GM19240 (cell line): Measurements from ENCODE around the gene CCDC88C.
"Not testable (repeated sequence)": the region's sequence is repeated elsewhere in the genome, so short reads cannot be mapped to it uniquely, and the experiment has no call there.

ENCODE experiments used
- DNase-seq: peaks from one replicate; pipeline ENCODE4 v3.0.0; 2011; ENCODE audit warnings: low spot score; ENCODE audit not compliant: insufficient read length

The CCDC88C gene

DNA sequence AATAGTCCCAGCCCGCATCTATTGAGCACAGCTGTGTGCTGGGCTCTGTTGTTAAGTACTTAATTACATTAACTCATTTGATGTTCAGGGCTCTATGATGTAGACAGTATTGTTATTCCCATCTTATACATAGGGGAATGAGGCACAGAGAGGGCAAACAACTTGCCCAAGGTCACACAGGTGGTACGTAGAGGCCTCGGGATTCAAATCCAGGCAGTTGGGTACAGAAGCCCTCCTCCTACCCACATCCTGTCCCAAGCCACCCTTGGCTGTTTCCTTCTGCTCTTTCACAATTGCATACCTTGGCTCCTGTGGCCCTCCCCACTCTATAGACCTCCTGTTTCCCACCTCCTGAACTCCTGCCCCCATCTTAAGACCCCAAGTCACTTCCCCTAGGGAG lies 163.2 kb downstream of the CCDC88C start:
- DNase-seq, result no peak

DNA sequence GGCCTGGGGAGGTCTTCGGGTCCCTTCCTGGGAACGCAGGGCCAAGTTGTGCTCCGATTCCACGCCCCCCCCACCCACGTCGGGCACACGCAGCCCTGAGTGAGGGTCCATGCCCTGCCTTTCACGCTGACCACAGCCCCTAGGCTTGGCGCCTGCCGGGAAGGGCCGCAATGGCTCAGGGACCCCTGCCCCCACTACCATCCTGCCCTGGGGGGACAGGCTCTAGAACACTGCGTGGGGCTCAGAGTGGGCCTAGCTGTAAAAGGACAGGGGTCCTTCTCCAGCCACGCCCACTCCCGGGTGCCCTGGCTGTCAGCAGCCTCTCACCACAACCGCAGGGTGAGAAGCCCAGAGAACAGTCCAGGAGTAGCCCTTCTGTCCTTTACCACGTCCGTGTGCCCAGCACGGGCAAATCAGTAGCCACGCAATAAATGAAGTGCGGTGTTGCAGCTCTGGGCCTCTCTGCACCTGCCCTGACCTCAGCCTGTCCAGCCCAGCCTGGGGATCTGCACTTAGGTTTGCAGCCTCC lies 163.8 kb downstream of the CCDC88C start:
- no peak for DNase-seq

DNA sequence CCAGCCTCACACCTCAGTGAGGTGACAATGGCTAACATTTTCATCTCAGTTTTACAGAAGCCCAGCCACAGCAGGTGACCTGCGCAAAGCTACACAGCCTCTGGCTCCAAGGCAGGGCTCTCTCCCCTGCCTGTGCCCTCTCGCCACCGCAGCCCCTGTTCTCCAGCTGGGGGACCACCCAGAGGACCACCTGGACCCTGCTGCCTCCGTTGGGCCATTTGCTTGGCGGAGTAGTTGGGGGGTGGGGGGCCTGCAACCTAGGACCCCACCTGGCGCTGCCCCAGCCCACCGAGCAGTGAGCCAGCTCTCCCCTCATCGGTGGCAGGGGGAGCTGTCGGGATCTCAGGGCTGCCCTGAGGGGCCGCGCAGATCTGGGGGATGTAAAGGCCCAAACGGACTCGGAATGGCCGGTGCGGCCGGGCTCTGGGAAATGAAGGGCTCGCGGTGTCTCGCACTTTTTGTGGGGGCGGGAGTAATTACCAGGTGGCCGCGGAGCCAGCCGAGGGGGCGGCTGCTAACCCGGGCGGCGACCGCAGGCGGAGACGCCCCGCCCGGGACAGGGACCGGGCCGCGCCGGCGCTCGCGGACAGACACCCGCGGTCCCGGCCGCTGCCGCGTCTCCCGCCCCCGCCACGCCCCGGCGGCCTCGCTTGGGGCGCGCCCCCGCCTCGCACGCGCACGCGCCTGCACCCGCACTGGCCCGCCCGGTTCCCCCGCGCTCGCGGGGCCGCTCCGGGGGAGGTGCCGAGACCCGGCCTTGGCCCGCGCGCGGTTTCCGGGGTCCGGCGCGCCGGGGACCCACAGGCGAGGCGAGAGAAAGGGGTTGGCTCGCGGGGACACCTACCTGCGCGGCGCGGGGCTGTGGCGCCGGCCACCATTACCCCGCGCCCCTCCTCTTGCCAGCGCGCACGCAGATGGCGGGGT lies 164.5 kb downstream of the CCDC88C start:
- no peak for DNase-seq

DNA sequence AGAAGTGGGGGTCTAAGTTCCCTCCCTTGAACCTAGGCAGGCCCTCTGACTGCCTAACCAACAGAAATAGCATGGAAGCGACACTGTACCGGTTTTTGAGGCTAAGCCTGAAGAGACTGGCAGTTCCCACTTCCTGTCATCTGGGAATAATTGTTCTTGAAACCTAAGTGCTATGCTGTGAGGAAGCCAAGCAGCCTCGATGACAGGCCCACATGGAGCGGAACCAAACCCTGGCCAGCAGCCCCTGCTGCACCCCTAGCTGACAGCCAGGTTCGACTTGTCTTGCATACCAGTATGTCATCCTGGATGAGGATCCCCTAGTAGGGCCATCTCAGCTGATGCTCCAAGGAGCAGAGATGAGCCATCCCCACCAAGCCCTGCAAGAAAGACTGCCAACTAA lies 166.7 kb downstream of the CCDC88C start:
- no peak for DNase-seq

DNA sequence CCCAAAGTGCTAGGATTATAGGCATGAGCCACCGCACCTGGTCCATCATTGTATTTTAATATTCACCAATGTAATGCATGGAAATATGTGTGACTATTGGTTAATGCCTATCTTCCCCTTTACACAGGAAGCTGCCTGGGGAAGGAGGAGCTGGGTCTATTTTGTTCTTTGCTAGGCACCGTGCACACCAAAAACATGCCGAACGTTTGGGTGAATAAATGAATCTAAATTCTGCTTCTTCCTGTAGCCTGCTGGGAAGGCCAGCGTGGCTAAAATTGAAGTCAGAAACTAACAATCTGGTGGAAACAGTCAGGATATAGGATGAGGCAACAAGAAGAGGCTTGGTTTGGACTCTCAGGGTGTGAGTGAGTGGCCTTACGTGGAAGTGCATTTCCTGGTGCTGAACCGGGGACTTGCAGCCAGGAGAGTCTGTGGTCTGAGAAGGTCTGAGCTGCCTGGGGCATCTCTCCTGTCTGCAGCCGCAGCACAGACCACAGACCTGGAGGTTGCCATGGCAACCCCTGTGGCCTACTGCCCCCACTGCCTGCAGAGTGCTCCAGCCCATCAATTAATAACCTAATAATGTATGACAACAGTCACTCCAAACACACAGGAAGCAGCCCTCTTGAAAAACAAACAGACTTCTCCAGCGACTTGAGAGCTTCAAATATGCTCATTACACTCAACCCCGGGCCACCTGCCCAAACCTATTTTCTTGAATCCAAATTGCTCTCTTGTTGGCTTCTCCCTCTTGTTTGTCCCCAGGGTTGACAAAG lies 167.6 kb downstream of the CCDC88C start:
- DNase-seq, result peak; percentile 86

DNA sequence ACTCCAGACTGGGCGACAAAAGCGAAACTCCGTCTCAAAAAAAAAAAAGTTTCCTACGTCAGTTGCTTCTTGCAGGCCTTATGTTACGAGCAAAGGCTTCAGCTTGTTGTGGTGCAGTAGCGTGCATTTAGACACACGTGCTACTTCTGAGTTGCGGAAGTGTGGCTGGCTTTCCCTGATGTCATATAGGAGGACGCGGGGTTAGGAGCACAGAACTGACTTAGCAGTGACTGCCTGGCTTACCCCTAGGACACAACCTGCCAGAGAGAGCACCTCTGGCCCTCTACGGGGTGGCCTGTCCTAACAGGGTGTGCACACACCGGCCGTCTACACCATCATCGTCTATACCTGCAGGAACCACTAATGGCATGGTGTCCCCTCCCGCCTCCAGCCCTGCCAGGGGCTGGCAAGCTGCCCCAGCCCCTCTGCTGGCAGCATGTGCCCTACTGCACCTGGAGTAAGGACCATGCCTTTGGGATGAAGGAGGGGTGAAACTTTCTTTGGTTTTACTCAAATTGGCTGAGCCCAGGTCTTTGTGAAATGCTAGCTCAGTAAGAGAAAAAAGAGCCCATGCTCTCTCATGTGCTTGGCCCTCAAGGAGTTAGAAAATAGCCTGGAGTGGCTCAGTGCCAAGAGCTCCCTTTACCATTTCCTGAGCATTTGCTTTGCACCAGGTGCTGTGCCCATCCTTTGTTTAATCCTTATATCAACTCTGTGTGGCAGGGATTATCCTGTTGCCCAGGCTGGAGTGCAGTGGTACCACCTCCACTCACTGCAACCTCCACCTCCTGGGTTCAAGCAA lies 171.4 kb downstream of the CCDC88C start:
- DNase-seq, result no peak

DNA sequence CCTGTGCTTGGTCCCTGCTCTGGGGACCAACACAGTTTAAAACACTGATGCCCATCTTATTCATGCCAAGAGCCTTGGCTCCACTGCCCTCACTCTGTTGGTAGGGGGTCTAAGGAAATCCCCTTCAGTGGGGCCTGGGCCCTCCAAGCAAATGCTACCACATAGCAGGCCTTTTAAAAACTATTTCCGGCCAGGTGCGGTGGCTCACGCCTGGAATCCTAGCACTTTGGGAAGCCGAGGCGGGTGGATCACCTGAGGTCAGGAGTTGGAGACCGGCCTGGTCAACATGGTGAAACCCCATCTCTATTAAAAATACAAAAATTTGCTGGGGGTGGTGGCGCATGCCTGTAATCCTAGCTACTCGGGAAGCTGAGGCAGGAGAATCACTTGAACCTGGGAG lies 172.0 kb downstream of the CCDC88C start:
- not testable (repeated sequence) for DNase-seq

DNA sequence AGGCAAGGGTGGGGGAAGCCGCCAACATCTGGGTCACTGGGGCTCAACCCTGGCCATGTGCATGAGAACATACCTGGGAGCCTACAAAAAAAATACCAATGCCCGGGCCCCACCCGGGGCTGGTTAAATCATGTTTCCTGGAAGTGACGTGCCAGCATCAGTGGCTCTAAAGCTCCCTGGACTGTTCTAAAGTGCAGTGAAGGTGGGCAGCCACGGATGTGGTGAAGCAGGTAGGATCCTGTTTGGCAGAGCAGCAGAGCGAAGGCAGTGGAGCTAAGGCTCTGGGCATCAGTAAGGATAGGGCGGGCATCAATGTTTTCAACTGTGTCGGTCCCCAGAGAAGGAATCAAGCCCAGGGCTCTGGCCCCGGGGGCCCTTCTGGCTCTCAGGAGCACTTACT lies 172.6 kb downstream of the CCDC88C start:
- DNase-seq, result no peak

DNA sequence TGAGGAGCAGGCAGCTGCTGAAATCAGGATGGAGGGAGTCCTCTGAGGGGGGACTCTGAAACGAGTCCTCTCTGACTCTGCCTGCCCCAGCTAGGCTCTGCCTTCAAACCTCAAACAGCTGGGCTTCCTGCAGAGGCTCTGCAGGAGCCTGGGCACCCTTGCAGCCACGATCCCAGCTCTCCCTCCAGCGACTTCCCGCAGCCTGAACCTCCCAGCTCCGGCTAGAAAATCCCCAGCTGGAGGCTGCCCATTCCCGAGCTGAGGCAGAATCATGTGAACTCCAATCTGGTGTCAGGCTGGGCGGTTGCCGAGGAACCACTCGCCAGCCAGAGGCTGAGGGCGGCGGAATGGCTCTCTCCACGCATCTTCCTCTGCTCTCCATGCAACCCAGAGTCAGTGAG lies 173.1 kb downstream of the CCDC88C start, which contains the start of gene GPR68:
Gene GPR68, minus strand, starts transcription at position 204 of the 401 bp plus-strand sequence. CDS start 9,654 bp downstream, outside the sequence.
- no peak for DNase-seq

DNA sequence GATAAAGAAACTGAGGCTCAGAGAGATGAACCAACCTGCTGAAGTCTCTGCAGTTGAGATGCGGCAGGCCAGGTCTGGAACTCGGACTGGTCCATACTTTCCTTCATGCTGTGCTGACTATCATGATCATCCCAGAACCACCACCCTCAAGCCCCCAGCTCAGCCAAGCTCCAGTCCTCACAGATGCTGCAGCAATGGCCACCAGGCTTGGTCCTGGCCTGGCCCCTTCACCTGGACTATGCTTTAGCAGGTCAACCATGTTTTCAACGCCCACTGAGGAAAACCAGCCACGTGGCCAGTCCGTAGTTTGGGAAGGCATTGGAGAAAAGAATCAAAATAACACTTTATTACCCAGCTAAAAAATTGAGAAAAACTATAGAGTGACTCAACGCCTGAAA lies 174.5 kb downstream of the CCDC88C start:
- DNase-seq, result no peak

DNA sequence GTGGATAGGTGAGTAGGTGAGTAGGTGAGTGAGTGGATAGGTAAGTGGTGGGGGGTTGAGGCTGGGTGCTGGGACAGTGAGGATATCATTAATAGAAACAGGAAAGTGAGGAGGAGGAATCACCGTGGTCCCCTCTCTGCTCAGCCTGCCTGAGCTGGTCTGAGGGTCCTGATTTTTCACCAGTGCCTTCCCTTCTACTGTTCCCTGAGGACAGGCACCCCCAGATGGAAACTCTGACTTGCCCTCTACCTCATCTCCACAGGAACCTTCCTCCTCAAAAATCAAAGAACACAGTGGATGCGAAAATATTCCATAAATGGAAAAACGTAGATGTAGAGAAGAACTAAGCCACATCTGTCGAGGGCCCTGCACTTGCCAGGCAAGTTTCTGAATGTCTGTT lies 175.0 kb downstream of the CCDC88C start:
- no peak for DNase-seq

DNA sequence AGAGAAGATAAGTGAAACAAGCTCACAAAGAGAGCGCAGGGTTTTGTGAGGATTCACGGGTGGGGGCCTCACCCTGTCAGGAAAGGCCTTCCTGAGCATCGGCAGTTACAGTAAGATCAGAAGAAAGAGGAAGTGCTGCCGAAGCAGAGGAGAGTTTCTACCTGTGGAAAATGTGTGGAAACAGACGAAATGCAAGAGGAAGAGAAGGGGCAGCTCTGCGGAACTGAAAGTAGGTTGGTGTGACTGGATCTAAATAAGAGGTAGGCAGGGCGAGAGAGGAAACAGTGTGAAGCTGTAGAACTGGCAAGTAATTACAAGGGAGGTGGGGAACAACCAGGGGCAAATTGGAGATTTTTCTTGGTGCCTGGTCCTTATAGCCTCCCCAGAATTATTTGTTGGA lies 175.8 kb downstream of the CCDC88C start:
- DNase-seq, result no peak

DNA sequence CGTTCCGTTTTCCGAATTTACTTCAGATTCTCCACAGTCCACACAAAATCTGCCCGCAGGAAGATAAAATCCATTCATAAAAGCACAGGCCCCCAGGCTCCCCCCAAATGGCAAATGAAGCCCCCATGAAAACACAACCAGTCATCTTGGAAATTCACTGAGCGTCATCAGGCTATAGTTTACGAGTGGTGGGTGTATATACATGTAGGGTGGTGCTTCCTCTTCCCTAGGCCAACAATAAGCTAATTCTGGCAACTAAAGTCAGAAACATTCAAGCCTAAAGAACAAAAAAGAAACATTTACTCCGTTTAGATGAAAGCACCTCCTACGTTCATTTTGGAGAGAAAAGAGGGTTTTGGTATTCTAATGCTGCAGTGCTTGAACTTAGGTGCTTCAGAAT lies 179.0 kb downstream of the CCDC88C start:
- DNase-seq, result no peak

DNA sequence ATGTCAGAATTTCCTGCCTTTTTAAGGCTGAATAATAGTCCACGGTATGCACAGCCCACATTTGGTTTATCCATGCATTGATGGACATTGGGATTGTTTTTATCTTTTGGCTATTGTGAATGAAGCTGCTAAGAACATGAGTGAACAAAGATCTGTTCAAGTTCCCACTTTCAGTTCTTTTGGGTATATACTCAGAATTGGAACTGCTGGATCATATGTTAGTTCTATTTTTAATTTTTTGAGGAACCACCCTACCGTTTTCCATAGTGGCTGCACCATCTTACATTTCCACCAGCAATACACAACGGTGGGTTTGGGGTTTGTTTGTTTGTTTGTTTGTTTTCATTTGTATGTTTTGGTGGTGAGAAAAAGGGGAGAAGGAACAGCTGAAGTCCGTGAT lies 179.5 kb downstream of the CCDC88C start:
- DNase-seq, result no peak

DNA sequence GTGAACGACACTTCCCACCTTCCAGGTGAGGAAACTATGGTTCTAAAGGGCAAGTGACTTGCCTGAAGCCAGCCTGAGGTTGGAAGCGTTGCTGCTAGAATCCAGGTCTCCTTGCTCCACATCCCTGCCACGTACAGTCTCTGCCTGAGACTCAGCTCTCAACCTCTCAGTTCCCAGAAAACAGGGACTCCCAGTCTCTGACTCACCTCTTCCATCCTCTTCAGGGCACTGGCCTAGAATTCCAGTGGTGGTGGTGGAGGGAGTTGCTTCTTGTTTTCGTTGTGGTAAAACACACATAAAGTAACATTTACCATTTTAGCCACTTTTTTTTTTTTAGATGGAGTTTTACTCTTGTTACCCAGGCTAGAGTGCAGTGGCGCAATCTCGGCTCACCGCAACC lies 180.4 kb downstream of the CCDC88C start:
- no peak for DNase-seq

DNA sequence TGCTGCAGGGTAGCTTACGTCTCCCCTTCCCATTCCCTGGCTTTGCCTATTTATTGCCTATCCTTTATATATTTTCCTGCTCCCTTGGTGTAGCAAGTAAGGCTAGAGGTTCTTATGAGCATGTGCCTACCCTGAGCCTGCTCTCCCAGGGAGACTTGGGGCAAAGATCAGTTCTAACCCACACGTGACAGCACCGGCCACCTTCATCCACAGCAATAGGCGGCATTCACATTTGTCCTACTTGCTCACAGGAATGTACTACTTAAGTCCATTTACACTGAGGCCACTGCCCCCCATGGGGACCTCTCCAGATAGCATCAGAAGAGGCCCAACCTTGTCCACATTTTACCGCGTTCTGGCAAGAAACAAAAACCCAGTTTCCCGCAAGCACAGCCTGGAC lies 181.8 kb downstream of the CCDC88C start:
- DNase-seq, result no peak

DNA sequence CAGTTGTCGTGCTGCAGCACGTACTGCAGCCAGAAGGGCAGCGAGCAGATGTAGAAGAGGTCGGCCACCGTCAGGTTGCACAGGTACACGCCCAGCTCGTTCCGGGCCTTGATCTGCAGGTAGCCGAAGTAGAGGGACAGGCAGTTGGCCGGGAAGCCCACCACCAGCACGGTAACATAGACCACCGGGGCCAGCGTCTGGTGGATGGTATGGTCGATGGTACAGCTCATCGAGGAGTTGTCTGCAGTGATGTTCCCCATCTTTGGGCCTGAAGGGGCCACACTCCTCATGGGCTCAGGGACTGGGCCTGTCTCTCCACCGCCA lies 182.9 kb downstream of the CCDC88C start:
- no peak for DNase-seq

DNA sequence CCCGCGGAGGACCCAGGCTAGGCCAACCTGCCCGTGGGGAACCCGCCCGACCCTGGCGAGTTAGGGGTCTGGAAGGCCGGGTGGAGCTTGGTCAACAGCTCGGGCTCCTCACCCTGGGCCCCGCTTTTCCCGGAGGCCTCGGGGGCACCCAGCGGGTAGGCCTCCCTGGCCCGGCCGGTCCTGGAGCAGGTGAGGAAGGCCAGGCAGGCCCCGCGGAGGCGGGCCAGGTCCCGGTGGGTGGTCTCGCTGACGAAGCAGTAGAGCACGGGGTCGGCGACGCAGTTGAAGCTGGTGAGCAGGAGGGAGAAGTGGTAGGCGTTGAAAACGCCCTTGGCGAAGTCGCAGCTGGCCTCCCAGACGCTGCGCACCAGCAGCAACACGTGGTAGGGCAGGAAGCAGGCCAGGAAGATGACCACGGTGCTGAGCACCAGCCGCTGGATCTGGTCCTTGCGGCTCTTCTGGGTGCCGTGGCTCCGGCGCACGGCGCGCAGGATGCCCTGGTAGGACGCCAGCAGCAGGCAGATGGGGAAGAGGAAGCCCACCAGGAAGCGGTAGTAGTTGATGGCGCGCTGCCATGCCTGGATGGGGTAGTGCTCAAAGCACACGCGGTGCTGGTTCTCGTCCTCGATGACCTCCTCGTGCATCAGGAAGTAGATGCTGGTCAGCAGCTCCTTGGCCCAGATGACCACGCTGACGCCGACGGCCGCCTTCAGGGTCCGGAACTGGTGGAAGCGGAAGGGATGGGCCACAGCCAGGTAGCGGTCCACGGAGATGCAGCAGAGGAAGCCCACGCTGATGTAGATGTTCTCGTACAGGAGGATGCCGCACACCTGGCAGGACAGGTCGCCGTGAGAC lies 183.5 kb downstream of the CCDC88C start:
- no peak for DNase-seq

DNA sequence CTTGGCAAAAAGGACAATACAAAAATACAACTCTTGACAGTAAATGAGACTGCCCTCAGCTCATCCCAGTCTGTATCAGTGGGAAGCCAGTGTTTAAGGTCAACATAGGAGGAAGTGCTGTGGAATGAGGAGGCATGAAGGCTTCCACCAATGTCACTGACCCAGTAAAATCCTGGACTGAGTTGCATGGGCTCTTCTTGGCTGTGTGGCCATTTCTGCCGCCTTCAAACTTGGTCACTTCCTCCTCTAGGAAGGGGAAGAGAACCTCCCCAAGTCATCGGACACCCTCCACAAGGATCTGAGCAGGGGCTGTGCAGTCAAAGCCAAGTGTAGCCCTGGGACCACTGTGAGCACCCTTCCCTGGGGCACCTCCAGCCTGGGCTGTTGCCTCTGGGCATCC lies 185.0 kb downstream of the CCDC88C start:
- DNase-seq, result no peak

DNA sequence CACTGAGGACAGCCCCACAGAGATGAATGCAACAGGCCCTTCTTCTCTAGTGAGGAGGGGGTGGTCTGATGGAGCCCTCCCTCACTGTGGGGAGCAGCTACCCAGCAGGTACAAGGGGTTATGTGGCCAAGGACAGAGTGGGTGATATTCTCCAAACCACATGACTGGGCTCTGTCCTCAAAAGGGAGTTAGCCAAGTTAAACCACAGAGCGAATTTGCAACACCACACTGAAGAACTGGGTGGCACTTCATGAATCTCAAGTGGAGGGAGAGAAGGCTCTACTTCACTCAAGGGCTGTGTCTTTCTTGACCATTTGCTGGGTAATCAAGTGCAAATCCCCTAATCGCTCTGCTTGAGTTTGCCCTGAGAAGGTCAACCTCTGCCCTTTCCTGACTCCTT lies 185.6 kb downstream of the CCDC88C start:
- DNase-seq, result no peak

DNA sequence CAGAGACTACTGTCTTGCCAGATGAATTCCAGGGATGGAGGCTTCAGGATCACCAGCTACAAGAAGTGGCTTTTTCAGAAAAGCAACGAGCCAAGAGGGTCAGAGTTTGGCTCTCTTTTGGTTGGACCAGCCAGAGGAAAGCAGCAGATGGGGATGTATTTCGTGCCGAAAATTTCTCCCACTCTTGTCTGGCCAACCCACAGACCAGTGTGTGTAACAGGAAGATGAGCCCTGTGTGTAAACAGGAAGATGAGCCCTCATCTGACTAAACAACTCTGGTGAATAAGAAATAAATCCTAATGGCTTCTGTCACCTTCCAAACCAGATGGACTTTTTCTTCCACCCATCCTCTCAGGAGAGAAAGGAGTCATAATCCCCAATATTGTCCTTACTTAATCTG lies 186.2 kb downstream of the CCDC88C start:
- DNase-seq, result no peak
